Measurements from ENCODE around the gene CDH18.

Gene CDH18

GRCh38 chr5:19866090-19866450 is 121.9 kb downstream of the CDH18 start:
- no peak overlapping the region for H3K27ac ChIP-seq (replicated peaks)
- no peak for DNase-seq (ENCODE audit: low read depth in 1 of 2, low spot score in 1 of 2)

GRCh38 chr5:19865336-19866089 is 122.5 kb downstream of the CDH18 start:
- DNase-seq (ENCODE audit: low read depth in 1 of 2, low spot score in 1 of 2): no peak
- Histone ChIP-seq H3K27me3 (ENCODE audit: insufficient read depth, poor library complexity, severe bottlenecking) (no peaks in the 10 kb centered on the region), H3K27ac (replicated peaks) (no peak overlapping the region), H3K4me3 (replicated peaks; ENCODE audit: insufficient read depth, low read length) (no peak overlapping the region)
- no peak for TF ChIP-seq GABPA (IDR thresholded peaks at IDR 0.05; ENCODE audit: low read depth)
- no peak for TF ChIP-seq POLR2AphosphoS5 (IDR thresholded peaks at IDR 0.05; ENCODE audit: low read depth)
- no peak for TF ChIP-seq SPI1 (IDR thresholded peaks at IDR 0.05; ENCODE audit: borderline replicate concordance, low read depth)
- TF ChIP-seq CTCF (IDR thresholded peaks at IDR 0.05; ENCODE audit: insufficient read depth, low read length): no peak
- TF ChIP-seq REST (IDR thresholded peaks at IDR 0.05; ENCODE audit: insufficient replicate concordance, low read depth): no peak

More at GRCh38 chr5:19866090-19866450, 121.9 kb downstream of the CDH18 start:
- Histone ChIP-seq H3K27me3 (ENCODE audit: insufficient read depth, poor library complexity, severe bottlenecking) (no peaks in the 10 kb centered on the region), H3K4me3 (replicated peaks; ENCODE audit: insufficient read depth, low read length) (no peak overlapping the region)
- TF ChIP-seq SPI1 (IDR thresholded peaks at IDR 0.05; ENCODE audit: borderline replicate concordance, low read depth) (no peak), GABPA (IDR thresholded peaks at IDR 0.05; ENCODE audit: low read depth) (no peak), CTCF (IDR thresholded peaks at IDR 0.05; ENCODE audit: insufficient read depth, low read length) (no peak), REST (IDR thresholded peaks at IDR 0.05; ENCODE audit: insufficient replicate concordance, low read depth) (no peak), POLR2AphosphoS5 (IDR thresholded peaks at IDR 0.05; ENCODE audit: low read depth) (no peak)

- Histone ChIP-seq H3K27ac (replicated peaks) (no peak overlapping the region), H3K27me3 (ENCODE audit: insufficient read depth, poor library complexity, severe bottlenecking) (no peaks in the 10 kb centered on the region), H3K4me3 (replicated peaks; ENCODE audit: insufficient read depth, low read length) (no peak overlapping the region)
- DNase-seq (ENCODE audit: low read depth in 1 of 2, low spot score in 1 of 2): no peak
- no peak for TF ChIP-seq POLR2AphosphoS5 (IDR thresholded peaks at IDR 0.05; ENCODE audit: low read depth)
- TF ChIP-seq REST (IDR thresholded peaks at IDR 0.05; ENCODE audit: insufficient replicate concordance, low read depth): no peak
- no peak for TF ChIP-seq CTCF (IDR thresholded peaks at IDR 0.05; ENCODE audit: insufficient read depth, low read length)
- TF ChIP-seq GABPA (IDR thresholded peaks at IDR 0.05; ENCODE audit: low read depth): no peak
- no peak for TF ChIP-seq SPI1 (IDR thresholded peaks at IDR 0.05; ENCODE audit: borderline replicate concordance, low read depth)
These were observed 125.3 kb downstream of the CDH18 start for GRCh38 chr5:19862711-19863110.

All from HL-60 (cell line).